HG03342 (cell line): ENCODE results near the gene STAP2.

Experiments
- ATAC-seq: cut with Tn5 transposase; IDR thresholded peaks from one replicate; pipeline ENCODE4 v1.9.1; 2021; ENCODE audit warnings: mild to moderate bottlenecking, moderate library complexity; ENCODE audit not compliant: unreplicated experiment

STAP2 gene

GRCh38 chr19:4338441-4339355 is at the start of gene STAP2:
STAP2 (minus strand) TSS chr19:4338827; CDS start chr19:4338753, 74 bp downstream.
- no peak for ATAC-seq

DNA sequence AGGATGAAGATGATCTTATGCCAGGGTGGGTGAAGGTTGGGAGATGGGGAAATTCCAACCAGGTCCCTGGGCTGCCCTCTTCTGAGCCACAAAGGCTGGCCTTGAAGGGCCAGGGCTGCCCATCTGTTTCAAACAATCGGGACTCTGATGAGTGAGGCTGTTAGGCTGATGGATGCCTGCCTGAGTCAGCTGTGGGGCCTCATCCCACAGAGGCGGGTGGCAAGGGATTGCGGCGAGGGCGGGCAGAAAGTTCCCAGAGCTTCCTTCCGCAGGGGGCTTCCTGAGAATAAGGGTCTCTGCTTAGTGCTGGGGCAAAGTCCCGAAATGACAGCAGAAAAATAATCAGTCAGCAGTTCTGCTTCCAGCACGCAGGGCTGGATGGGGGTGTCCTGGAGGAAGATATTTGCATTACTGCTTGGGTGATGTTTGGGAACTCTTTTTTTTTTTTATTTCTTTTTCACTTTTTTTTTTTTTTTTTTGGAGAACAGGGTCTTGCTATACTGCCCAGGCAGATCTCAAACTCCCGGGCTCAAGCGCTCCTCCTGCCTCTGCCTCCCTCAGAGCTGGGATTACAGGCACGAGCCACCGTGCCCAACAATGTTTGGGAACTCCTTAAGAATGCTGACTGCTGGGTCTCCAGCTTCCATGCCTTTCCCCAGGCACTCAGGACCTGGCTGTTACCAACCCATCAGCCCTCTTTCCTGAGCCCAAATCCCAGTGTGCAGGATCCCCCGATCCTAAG is 47.6 kb upstream of the STAP2 start:
- ATAC-seq, result no peak

DNA sequence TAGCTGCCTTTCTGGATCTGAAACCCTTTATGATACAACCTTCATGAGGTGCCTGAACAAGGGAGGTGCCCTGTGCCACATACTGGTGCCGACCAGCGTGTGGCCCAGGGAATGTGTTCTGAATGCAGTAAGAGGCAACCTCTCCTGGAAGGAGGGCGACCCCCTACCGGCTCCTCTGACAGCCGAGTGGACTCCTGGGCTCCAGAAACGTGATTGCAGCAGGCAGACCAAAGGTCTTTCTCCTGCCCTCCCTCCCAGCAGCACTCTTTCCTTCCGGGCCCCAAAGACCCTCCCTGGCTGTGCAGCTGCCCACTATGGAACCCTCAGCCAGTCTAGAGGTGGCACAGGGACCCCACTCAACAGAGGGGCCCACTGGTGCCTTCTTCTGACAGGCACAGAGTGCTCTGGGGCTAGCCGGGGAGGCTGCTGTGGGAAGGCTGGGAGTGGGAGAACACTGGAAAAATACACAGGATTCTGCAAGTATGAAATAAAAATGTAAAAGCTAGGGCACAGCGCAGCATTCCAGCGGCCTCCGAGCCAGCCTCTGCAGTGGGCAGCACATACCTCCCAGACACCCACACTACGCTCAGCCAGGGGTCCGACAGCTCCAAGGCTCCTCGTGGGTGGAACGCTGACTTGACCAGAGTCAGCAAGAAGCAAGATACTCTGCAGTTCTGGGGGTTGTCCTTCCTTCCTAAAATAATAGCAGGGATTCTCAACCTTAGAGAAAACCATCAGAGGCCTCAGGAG is 46.8 kb upstream of the STAP2 start:
- no peak for ATAC-seq

DNA sequence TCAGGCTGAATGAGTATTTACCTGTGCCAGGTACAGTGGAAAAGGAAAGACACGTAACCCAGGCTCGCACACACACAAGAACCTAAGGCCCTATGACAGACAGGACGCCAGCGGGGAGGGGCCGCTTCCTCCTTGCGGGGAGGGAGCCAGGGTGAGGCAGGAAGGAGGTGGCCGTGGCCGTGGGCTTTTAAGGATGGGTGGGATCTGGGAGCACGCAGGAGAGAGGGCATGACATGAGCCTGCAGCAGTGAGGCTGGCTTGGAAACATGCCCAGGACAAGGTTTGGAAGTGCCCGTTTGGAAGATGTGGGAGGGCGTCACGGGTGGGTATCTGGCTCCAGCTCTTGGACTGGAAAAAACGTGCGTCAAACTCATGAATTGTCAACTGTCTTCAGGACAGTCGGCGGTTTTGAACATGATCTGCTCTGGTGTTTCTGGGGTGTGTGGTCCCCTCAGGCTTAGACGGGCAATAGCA is 41.7 kb upstream of the STAP2 start:
- no peak for ATAC-seq

DNA sequence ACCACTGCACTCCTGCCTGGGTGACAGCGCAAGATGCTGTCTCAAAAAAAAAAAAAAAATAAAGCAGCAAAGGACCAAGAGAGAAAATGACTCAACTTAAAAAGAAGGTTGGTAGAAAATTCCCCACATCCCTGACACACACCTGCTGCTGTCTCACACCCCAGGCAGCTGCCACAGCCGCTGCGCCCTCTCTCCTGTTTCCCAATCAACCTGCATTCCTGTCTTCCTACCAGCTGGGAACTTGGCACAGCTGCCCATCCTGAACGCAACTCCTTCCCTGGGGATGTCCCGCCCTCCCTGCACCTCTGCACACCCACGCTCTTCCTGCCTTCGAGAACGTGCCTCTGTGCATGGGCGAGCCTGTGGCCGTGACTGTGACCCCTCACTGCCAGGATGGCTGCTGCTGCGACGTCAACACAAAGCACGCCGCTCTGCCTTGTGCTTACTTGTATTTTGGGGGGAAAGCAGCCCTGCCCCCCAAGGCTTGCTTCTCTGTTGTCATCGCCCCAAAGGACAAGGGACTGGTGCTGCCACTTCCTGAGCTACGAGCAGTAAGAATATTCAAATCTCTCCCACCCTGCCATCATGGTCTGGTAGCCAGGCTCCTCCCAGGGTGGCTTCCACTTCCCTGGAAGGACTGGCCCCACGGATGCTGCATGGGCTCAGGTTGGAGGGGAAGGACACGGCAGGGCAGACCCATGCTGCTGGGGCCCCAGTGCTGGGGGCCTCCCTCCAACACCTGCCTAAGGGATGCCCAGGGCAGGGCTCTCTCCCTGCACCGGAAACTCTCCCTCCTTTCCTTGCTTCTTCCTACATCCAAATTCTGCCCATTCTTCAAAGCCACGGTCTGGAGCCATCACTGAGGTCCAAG is 41.0 kb upstream of the STAP2 start:
- no peak for ATAC-seq

- ATAC-seq, result no peak
These were observed 40.3 kb upstream of the STAP2 start for GRCh38 chr19:4378886-4379285.

GRCh38 chr19:4376991-4377781 is 38.6 kb upstream of the STAP2 start:
- no peak for ATAC-seq

DNA sequence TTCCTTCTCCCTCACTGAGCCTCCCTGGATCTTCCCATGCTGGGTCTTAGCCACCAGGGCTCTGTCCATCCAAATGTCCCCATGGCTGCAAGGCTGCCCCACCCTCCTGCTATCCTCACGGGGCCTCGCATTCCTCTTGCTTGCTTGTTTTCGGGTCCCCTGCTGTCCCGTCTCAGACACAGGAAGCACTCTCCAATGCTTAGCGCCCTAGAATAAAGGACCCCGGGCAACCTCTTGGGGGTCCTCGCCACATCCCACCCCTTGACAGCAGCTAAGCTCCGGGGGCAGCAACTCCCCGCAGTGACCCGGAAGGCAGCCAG is 38.0 kb upstream of the STAP2 start:
- no peak for ATAC-seq

DNA sequence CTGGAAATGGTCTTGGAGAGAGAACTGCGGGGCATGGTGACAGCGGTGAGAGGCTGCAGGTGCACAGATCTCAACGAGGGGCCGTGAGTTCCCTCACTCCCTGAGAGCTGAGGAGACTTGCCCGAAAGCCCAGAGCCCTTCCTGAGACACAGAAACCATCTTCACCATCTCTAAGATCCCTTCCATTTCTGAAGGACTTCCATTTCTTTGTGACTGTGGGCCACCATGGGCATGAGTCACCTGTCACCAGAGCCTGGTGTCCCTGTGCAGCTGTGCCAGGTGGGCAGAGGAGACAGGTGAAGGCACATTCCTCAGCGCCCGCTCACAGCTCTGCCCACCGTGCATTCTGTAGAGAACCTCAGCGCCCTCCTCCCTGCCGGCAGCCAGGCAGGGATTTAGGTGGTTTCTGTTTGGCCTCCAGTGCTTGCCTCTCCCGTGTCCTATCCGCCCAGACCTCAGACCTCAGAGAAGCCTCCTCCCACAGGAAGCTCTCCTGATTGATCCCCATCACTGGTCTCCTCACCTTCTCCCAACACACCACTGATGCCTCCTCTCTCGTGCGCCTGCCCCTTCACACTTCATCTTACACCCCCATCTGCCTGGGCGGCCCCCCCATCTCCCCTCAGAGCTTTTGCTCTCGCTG is 37.5 kb upstream of the STAP2 start:
- ATAC-seq, result no peak

DNA sequence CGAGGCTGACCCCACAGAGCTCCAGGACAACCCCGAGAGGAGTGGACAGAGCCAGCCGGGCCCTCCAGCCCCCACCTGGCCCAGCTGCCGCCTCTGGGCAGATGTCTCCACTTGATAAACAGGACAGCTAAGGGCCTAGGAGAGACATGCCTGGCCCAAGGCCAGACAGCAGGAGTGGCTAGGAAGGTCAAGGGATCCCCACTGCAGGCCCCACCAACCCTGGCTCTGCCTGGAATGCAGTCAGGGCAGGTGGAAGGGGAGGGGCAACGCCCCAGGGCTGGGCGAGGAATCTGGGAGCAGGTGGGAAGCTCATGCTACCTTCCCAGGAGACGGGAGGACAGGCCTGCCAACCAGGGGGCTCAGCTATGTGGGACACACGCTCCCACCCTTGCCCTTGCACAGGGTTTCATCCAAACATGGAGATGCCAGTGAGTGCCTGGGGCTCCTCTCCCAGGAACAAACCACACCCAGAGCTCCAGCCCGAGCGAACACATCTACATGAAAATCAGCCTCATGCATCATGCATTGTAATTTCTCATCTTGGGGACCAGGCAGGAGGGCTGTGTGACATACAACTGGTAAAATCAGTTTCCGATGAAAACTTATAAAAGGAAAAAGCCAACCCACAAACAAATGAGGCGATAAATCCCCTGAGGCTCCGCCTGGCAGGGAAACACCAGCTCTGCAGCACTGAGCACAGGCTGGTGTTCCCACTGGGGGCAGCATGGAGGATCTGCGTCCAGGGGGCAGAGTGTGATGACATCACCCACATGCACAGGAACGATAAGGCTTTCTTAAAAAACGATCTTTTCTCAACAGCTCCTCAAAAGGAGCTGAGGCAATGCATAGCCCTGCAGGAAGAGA is 36.8 kb upstream of the STAP2 start:
- no peak for ATAC-seq

GRCh38 chr19:4374498-4375163 is 36.0 kb upstream of the STAP2 start:
- ATAC-seq, result no peak

DNA sequence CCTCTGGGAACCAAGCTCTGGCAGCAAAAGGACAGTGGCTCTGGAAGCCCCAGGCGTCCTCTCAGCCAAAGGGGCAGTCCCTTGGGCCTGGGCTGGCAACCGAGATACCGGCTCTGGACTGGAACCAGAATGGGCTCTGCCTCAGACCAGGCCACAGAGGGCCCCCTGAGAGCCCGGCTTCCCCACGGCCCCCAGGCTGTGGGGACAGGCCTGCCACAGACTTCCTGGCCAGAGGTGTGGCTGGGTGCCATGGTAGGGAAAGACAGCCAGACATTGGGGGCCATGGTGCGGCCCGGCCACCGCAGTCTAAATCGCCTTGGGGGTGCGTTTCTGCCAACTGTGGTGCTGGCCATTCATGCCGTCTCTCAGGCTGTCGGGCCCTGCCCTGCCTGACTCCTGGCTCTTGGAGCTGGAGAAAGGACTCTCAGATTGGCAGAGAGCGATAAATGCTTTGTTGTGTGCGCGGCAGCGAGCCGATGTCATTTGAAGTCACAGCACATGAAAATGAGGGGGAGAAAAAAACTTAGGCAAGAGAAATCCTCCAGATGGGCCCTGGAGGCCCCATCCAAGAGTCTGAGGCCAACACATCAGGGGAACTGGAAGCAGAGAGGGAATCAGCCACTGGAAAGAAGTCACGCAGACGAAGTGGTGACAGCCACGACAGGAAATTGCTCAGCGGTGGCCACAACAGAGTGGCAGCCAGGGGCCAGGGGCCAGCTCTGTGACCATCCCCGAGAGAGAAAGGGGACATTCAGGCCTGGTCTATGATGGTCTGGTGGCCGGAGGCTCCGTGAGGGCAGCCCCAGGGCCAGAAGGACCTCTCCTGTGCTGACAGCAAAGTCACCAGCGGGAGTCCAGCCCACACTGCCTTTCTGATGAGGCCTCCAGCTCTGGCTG is 35.2 kb upstream of the STAP2 start:
- no peak for ATAC-seq

- ATAC-seq, result no peak
These were observed 34.4 kb upstream of the STAP2 start for GRCh38 chr19:4373013-4373367.

DNA sequence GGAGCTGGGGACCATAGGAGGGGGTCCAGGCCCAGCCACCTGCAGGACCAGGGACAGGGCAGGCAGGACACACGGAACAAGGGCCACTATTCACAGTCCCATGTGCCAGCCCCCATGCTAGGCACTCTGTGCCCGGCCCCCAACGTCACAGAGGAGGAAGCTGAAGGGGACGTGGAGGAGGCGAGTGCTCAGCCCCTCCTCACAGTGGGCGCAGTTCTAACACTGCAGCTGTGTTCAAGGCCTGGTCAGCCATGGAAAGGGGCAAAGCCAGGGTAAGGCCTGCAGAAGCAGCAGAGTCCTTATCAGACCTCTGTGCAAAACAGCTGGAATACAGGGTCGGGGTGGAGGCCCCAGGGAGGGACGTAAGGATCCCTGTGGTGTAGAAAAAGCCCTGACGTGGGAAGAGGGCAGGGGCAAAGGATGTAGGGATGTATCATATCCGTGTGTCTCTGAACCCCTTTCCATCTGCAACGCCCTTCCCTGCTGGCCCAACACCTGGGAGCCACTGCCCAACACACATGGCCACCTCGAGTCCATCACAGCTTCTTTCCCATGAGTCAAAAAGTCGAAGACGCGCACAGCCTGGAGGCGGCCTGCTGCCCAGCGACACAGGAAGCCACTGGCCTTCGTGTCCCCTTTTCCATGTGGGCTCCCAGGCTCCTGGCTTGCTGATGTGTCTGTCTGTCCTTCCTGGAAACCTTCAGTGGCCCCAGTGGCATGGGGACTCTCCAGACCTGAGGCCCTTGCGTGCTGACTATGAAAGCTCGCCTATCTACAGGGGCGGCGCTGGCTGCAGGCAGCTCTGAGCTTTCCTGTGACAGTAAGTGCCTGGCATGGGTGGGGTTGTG is 33.8 kb upstream of the STAP2 start:
- ATAC-seq, result no peak

DNA sequence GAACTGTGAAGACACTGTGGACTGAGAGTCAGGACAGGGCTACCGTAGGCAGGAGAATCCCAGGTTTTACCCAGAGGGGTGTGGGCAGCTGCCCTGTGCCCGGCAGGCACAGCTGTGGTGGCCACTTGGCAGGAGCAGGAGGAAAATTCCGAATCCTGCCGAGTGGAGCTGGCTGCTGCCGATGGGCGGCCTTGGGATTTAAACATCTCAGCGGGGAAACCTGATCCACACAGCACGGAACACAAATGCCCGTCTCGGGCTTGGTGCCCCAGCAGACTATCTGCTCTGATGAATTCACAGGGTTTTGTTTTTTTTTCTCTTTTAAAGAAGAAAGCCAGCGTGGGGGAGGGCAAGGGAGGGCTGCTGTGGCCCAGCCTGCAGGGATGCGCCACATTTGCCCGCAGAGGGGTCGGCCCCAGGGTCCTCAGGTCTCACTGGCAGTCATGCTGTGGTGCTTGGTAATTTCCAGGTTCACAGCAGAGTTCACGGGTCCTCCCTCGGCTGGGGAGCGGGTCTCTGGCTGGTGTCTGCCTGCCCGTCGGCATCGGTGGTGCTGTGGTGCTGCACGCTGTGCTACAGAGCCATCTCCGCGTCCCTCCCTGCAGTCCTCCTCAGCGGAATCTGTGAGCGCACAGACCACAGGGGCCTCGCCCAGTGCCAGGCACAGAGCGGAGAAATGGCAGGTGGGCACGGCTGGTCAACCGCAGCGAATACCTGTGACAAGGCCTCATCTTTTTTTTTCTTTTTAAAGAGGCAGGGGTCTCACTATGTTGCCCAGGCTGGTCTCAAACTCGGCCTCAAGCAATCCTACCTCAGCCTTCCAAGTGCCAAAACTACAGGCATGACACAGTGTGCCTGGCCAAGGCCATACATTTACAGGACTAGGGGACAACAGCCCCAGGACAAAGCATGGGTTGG is 32.9 kb upstream of the STAP2 start:
- no peak for ATAC-seq
